Measurements from ENCODE around the gene MT1H. TPM values are rescaled to one million over a fixed set of nuclear protein-coding genes. Genes with fewer than 3 reads are reported as not detected.
A peak's percentile ranks its signal among the peaks of the same experiment; 100 is the strongest.
"Not testable (repeated sequence)": the region's sequence is repeated elsewhere in the genome, so short reads cannot be mapped to it uniquely, and the experiment has no call there.

Gene MT1H
- total and polyA plus RNA-seq, 4 donors = 4.4 to 1,775 (median 938) TPM

GRCh38 chr16:56620339-56620897 lies 49.2 kb upstream of the MT1H start:
- peaks cover 0 to 36% (median 14%) of the 10 kb centered on the region in 4 donors for H3K4me1 ChIP-seq (ENCODE audit: control insufficient read depth in 4 of 4, insufficient read depth in 4 of 4, low read length in 3 of 4)
- TF ChIP-seq ZBTB33 (IDR thresholded peaks at IDR 0.05) = no peak
- TF ChIP-seq ATF3 (IDR thresholded peaks at IDR 0.05) = no peak
- TF ChIP-seq NR2F2 (IDR thresholded peaks at IDR 0.05) = no peak
- no peak for TF ChIP-seq YY1 (IDR thresholded peaks at IDR 0.05)
- no peak for TF ChIP-seq HNF4G (IDR thresholded peaks at IDR 0.05)
- TF ChIP-seq JUND (IDR thresholded peaks at IDR 0.05) = no peak
- TF ChIP-seq MAX (IDR thresholded peaks at IDR 0.05) = no peak
- TF ChIP-seq GABPA (IDR thresholded peaks at IDR 0.05 in 1 of 2, conservative IDR thresholded peaks at IDR 0.05 in 1 of 2) = no peak
- TF ChIP-seq HNF4A (conservative IDR thresholded peaks at IDR 0.05) = no peak
- no peak for TF ChIP-seq FOXA2 (IDR thresholded peaks at IDR 0.05)
- TF ChIP-seq, protein P1, sequence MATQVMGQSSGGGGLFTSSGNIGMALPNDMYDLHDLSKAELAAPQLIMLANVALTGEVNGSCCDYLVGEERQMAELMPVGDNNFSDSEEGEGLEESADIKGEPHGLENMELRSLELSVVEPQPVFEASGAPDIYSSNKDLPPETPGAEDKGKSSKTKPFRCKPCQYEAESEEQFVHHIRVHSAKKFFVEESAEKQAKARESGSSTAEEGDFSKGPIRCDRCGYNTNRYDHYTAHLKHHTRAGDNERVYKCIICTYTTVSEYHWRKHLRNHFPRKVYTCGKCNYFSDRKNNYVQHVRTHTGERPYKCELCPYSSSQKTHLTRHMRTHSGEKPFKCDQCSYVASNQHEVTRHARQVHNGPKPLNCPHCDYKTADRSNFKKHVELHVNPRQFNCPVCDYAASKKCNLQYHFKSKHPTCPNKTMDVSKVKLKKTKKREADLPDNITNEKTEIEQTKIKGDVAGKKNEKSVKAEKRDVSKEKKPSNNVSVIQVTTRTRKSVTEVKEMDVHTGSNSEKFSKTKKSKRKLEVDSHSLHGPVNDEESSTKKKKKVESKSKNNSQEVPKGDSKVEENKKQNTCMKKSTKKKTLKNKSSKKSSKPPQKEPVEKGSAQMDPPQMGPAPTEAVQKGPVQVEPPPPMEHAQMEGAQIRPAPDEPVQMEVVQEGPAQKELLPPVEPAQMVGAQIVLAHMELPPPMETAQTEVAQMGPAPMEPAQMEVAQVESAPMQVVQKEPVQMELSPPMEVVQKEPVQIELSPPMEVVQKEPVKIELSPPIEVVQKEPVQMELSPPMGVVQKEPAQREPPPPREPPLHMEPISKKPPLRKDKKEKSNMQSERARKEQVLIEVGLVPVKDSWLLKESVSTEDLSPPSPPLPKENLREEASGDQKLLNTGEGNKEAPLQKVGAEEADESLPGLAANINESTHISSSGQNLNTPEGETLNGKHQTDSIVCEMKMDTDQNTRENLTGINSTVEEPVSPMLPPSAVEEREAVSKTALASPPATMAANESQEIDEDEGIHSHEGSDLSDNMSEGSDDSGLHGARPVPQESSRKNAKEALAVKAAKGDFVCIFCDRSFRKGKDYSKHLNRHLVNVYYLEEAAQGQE (IDR thresholded peaks at IDR 0.05) = no peak
- TF ChIP-seq TAF1 (conservative IDR thresholded peaks at IDR 0.05) = no peak
- no peak for TF ChIP-seq SP1 (IDR thresholded peaks at IDR 0.05)
- no peak for TF ChIP-seq FOXA1 (IDR thresholded peaks at IDR 0.05)
- TF ChIP-seq RXRA (IDR thresholded peaks at IDR 0.05) = no peak
- TF ChIP-seq EGR1 (IDR thresholded peaks at IDR 0.05; ENCODE audit: low read depth in 2 of 2) = no peak
- no peak overlapping the region for H3K27ac ChIP-seq (ENCODE audit: low read depth in 1 of 2, low read length in 2 of 2)
- no peak overlapping the region for H3K4me3 ChIP-seq (ENCODE audit: low read depth in 1 of 3, low read length in 3 of 3)
- no peaks in the 10 kb centered on the region for H3K27me3 ChIP-seq (ENCODE audit: control insufficient read depth in 4 of 4, insufficient read depth in 4 of 4, low read length in 3 of 4)
- H3K9ac ChIP-seq (ENCODE audit: low read depth in 1 of 2, low read length in 2 of 2) = no peak overlapping the region
- H3K36me3 ChIP-seq (ENCODE audit: control insufficient read depth in 4 of 4, insufficient read depth in 3 of 4, low read depth in 1 of 4, low read length in 3 of 4) = no peaks in the 10 kb centered on the region
- DNase-seq (ENCODE audit: low spot score) = no peak
- H3K9me3 ChIP-seq (ENCODE audit: control insufficient read depth in 4 of 4, low read length in 3 of 4) = no peaks in the 10 kb centered on the region
- WGBS = 94% methylated on average over 8 of the region's 8 CpGs

DNA sequence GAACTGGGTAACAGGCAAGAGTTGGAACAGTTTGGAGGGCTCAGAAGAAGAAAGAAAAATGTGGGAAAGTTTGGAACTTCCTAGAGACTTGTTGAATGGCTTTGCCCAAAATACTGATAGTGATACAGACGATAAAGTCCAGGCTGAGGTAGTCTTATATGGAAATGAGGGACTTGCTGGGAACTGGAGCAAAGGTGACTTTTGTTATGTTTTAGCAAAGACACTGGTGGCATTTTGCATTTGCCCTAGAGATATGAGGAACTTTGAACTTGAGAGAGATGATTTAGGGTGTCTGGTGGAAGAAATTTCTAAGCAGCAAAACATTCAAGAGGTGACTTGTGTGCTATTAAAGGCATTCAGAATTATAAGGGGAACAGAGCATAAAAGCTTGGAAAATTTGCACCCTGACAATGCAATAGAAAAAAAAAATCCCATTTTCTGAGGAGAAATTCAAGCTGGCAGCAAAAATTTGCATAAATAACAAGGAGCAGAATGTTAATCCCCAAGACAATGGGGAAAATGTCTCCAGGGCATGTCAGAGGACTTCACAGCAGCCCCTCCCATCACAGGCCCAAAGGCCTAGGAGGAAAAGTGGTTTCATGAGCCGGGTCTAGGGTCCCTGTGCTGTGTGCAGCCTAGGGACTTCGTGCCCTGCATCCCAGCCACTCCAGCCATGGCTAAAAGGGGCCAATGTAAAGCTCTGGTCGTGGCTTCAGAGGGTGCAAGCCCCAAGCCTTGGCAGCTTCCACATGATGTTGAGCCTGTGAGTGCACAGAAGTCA lies 47.8 kb upstream of the MT1H start:
- WGBS = 75% methylated on average over 4 of the region's 4 CpGs
- TF ChIP-seq SP1 (IDR thresholded peaks at IDR 0.05) = peak; percentile 43
- peak; percentile 26 to 58 for TF ChIP-seq RXRA (IDR thresholded peaks at IDR 0.05)
- TF ChIP-seq HNF4A (conservative IDR thresholded peaks at IDR 0.05) = peak; percentile 39 to 50

DNA sequence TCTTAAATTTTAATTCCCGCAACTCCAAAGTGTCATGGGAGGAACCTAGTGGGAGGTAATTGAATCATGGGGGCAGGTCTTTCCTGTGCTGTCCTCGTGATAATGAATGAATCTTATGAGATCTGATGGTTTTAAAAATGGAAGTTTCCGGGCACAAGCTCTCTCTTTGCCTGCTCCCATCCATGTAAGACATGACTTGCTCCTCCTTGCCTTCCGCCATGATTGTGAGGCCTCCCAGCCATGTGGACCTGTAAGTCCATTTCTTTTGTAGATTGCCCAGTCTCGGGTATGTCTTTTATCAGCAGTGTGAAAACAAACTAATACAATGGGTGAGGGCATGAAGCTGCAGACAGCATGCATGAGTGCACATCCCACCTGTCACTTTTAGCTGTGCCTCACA lies 46.4 kb upstream of the MT1H start:
- not testable (repeated sequence) for H3K9ac ChIP-seq (ENCODE audit: low read depth in 1 of 2, low read length in 2 of 2); H3K36me3 ChIP-seq (ENCODE audit: control insufficient read depth in 4 of 4, insufficient read depth in 3 of 4, low read depth in 1 of 4, low read length in 3 of 4); H3K27me3 ChIP-seq (ENCODE audit: control insufficient read depth in 4 of 4, insufficient read depth in 4 of 4, low read length in 3 of 4); H3K27ac ChIP-seq (ENCODE audit: low read depth in 1 of 2, low read length in 2 of 2); H3K4me3 ChIP-seq (ENCODE audit: low read depth in 1 of 3, low read length in 3 of 3); H3K9me3 ChIP-seq (ENCODE audit: control insufficient read depth in 4 of 4, low read length in 3 of 4); DNase-seq (ENCODE audit: low spot score)
- WGBS = 95% methylated on average over 5 of the region's 5 CpGs
- peaks cover 0 to 22% (median 6%) of the 10 kb centered on the region in 4 donors for H3K4me1 ChIP-seq (ENCODE audit: control insufficient read depth in 4 of 4, insufficient read depth in 4 of 4, low read length in 3 of 4)

More for the DNA sequence above, 47.8 kb upstream of the MT1H start:
- not testable (repeated sequence) for H3K27me3 ChIP-seq (ENCODE audit: control insufficient read depth in 4 of 4, insufficient read depth in 4 of 4, low read length in 3 of 4); H3K36me3 ChIP-seq (ENCODE audit: control insufficient read depth in 4 of 4, insufficient read depth in 3 of 4, low read depth in 1 of 4, low read length in 3 of 4); H3K4me3 ChIP-seq (ENCODE audit: low read depth in 1 of 3, low read length in 3 of 3); DNase-seq (ENCODE audit: low spot score); H3K9ac ChIP-seq (ENCODE audit: low read depth in 1 of 2, low read length in 2 of 2); H3K9me3 ChIP-seq (ENCODE audit: control insufficient read depth in 4 of 4, low read length in 3 of 4)
- peak overlapping the region; percentile 19 to 54 for H3K27ac ChIP-seq (ENCODE audit: low read depth in 1 of 2, low read length in 2 of 2)
- peaks cover 0 to 33% (median 12%) of the 10 kb centered on the region in 4 donors for H3K4me1 ChIP-seq (ENCODE audit: control insufficient read depth in 4 of 4, insufficient read depth in 4 of 4, low read length in 3 of 4)
